Retinal pigment epithelial cell (primary cell): Measurements from ENCODE around the gene ST3GAL3.

Experiments used
- DNase-seq: peaks from one replicate; pipeline ENCODE4 v3.0.0-alpha.2; 2010; ENCODE audit warnings: low read depth
- H3K4me3 ChIP-seq: 2 replicates; pipeline ENCODE4 v1.5.1; 2011; ENCODE audit warnings: mild to moderate bottlenecking, low read length, control low read depth, moderate library complexity
- CTCF ChIP-seq: conservative IDR thresholded peaks from 2 replicates; pipeline ENCODE4 v1.5.1; 2011; ENCODE audit warnings: low read depth, low read length, control low read depth, inconsistent platforms

ST3GAL3 gene

GRCh38 chr1:43881415-43881814, 174.1 kb downstream of the ST3GAL3 start:
- H3K4me3 ChIP-seq: no peak overlapping the region
- peak; percentile 28 for TF ChIP-seq CTCF
- DNase-seq: no peak

- DNase-seq: no peak
- no peak for TF ChIP-seq CTCF
- no peak overlapping the region for H3K4me3 ChIP-seq
Measured at GRCh38 chr1:43882763-43883162, 175.4 kb downstream of the ST3GAL3 start.

GRCh38 chr1:43883321-43883720, 176.0 kb downstream of the ST3GAL3 start:
- DNase-seq: no peak
- TF ChIP-seq CTCF: no peak
- H3K4me3 ChIP-seq: no peak overlapping the region

- DNase-seq: no peak
- no peak overlapping the region for H3K4me3 ChIP-seq
- TF ChIP-seq CTCF: no peak
Measured at GRCh38 chr1:43885279-43885801, 178.0 kb downstream of the ST3GAL3 start.

GRCh38 chr1:43887748-43888147, 180.4 kb downstream of the ST3GAL3 start:
- H3K4me3 ChIP-seq: no peak overlapping the region
- no peak for TF ChIP-seq CTCF
- no peak for DNase-seq

GRCh38 chr1:43890815-43891214, 183.5 kb downstream of the ST3GAL3 start:
- H3K4me3 ChIP-seq: no peak overlapping the region
- DNase-seq: no peak
- no peak for TF ChIP-seq CTCF

GRCh38 chr1:43893006-43893405, 185.7 kb downstream of the ST3GAL3 start:
- TF ChIP-seq CTCF: no peak
- no peak for DNase-seq
- no peak overlapping the region for H3K4me3 ChIP-seq
